Stimulated activated CD4-positive, alpha-beta T cell treated with anti-CD3 and anti-CD28 coated beads, TNF-alpha, amount 100 ng/mL, for 4 hours (primary cell): Measurements from ENCODE around the gene SLC44A1.

Experiments used
- DNase-seq, 3 experiments: peaks; one replicate each; pipeline ENCODE4 v3.0.0-alpha.2; 2020; ENCODE audit warnings: low read depth in 3 of 3

SLC44A1 gene

DNA sequence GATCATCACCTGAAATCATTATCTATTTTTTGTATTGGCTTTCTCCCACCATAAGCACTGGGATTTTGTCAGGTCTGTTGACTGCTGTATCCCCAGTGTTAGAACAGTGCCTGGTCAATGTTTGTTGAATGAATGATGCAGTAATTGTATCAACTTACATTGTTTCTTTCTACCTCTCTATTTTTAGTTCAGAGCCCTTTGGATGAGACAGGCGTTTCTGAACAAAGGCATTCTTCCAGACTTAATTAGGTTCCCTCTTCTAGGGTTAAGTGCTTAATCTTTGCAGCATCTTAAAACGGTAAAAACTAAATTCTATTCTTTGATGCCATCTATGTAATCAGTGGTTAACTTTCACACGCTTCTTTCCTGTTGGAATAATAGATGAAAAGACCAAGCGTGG is 26.3 kb downstream of the SLC44A1 start:
- DNase-seq = no peak

DNA sequence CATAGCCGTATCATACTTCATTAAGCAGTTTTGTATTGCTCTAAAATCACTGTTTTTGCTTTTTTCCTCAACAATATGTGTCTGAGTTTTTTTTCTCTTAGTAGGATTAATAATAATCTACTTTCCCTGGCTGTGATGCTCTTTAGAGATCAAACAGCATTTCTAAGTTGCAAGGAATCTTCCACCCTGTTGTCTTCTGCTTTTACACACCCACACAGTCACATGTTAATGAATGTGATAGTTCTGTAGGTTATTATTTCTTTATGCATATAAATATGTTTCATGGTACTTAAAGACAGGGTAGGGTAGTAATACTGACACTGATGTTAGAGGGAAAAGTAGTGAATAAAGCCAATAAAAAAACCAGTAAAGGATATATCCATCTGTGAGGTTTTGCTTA is 29.3 kb downstream of the SLC44A1 start:
- DNase-seq = no peak

DNA sequence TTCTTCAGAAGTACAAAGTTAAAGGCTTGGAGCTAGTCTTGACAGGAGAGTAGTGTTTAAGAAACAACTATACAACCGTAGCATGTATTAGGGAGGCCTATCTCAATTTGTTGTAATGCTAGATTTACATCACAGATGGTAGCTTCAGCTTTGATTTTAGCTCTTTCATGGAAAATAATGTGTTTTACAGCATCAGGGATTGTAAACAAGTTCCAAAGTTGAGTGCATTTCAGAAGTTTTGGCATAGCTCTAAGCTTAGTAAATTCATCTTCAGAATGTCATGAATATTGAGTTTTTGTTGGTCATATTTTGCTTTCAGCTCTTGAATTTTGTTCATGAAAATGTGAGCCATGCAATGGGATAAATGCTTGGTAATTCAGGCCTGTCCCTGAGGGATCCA is 30.7 kb downstream of the SLC44A1 start:
- no peak for DNase-seq

DNA sequence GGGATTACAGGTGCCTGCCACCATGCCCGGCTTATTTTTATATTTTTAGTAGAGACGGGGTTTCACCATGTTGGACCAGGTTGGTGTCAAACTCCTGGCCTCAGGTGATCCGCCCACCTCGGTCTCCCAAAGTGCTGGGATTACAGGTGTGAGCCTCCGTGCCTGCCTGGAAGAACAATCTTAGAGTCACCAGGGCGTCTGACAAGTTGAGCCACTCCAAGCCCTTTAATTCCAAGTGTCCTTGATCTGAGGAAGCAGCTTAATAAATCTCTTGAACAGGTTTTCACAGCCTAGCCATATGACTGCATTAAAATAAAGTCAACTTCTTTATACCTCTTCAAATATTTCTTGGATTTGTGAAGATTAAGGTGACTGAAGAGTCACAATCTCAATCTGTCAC is 31.5 kb downstream of the SLC44A1 start:
- no peak for DNase-seq

DNA sequence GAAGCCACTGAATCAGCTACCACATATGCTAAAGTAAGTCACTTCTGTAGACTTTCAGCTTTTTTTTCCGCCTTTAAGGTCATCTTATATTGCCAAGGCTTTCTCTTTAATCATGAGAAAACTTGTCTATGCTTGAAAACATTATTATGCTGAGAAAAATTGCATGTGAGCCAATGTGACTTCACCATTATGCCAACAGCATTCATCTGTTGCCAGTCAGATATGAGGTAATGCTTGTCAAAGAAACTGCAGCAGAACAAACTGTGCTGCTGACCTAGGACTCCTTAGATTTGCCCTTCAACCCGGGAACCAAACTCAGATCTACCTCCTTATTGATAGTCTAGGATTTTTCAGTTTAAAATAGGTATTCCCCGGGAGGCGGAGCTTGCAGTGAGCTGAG is 34.3 kb downstream of the SLC44A1 start:
- DNase-seq = no peak

DNA sequence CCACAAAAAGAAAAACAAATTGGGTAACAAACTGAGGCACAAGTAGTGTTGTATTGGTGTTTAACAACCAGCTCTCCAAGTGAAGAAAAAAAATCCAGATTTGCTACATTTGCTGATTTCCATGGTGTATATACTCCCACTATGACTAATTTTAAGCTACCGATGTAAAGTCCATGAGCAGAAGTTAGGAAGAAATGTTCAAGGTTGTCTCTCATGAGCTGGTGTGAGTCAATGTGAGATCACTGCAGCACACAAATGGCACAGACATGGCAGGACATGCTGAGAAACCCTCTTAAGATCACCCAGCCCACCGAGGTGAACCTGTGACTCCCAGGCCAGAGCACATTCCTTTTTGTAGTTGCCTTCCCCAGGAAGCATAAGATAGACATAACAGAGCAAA is 36.2 kb downstream of the SLC44A1 start:
- DNase-seq = no peak

- DNase-seq = no peak
Measured at GRCh38 chr9:105281272-105281671, 36.8 kb downstream of the SLC44A1 start.

DNA sequence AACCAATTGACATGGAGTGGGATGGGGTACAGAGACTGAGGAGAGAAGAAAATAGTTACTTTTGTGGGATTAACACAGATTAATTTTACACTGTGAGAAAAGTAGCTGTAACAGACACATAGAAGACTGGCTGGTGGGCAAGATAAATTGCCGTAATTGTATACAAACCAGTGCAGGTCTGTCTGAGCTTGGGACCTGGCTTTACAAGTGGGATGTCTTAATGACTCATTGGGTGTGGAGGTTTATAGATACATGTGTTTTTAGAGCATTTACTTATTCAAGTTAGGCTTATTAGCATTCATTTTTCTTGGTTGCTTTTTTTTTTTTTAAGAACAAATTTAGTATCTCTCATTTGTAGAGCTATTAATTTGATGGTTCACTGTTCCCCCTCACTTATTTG is 37.5 kb downstream of the SLC44A1 start:
- no peak for DNase-seq

DNA sequence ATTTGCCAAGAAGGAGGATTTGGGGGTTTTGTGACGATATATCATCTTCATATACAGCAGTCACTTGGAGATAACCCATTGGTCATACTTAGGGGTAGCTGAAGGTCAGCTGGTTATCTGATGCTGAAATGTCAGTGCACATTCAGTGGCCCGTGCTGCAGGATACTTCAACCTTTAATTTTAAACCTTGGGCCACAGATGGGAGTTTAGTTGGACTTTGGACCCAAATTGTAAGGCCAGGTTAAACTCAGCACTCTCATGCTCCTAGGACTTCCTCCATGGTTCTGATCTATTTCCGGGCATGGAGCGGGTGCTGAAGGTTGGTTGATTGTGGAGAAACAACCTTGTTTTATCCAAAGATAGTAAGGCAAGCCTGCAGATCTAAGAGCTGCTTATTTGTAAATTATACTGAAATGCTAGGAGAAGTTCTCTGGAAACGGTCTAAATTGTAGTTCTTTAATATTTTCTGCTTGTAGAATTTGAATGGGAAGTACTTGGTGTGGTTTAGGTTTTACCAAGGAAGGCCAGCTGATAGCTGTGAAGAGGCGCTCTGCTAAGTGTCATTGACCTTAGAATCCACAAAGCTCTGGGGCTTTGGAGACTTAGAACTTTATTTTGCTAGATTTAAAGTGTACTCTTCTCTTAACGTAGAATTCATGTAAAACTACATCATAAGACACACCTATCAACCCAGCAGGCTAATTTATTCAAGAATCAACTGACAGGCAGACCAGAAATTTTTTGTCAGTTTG is 38.6 kb downstream of the SLC44A1 start:
- no peak for DNase-seq

GRCh38 chr9:105283795-105284194 is 39.3 kb downstream of the SLC44A1 start:
- no peak for DNase-seq

DNA sequence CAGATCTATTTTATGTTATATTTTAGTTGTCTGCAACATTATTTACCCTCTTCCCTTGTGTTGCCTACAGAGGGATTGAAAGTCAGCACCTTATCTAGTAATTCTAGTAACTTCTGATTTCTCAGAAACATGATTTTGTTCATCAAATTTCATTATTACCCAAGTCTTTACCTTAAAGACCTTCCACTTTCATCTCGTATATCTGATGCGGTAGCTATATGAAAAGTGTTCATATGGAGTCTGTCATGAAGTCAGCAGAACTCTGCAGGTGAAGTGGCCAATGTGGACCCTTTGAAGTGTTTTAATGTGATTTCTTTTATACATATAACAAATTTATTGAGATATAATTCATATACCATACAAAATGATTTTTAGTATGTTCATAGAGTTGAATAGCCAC is 40.0 kb downstream of the SLC44A1 start:
- DNase-seq = no peak

DNA sequence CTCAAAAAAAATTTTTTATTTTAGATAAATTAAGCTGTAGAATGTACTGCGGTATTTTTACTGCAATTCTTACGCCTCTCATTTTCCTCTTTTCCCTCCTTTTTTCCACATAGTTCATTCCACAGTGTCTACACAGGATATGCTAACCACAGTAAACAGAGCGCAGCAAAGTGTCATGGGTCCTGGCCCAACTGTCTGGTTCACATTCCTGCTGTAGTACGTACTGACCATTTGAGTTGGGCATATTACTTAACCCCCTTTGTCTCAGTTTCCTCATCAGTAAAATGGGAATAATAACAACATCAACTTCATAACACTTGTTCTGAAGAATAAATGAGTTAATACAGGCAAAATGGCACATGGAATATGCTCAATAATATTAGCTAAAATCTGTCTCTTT is 41.6 kb downstream of the SLC44A1 start:
- DNase-seq = no peak

- DNase-seq = no peak
Measured at GRCh38 chr9:105289305-105289704, 44.9 kb downstream of the SLC44A1 start.

GRCh38 chr9:105290418-105290817 is 46.0 kb downstream of the SLC44A1 start:
- DNase-seq = no peak

DNA sequence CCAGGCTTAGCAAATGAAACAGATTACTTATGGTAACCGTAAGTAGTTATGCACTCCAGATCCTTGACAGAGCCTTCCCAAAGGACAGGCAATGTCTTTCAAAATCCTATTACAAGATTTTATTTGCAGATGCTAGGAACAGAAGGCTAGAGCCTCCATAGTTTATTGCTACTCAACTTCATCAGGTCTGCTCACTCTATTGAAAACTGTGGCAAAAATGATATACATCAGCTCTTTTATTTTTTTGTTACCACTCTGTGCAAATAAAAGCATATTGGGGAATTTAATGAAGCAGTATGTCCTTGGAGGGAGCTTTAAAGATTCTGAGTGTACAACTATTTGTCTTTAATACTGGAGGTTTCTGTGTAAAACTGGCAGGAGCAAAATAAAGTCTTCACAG is 46.5 kb downstream of the SLC44A1 start:
- no peak for DNase-seq

DNA sequence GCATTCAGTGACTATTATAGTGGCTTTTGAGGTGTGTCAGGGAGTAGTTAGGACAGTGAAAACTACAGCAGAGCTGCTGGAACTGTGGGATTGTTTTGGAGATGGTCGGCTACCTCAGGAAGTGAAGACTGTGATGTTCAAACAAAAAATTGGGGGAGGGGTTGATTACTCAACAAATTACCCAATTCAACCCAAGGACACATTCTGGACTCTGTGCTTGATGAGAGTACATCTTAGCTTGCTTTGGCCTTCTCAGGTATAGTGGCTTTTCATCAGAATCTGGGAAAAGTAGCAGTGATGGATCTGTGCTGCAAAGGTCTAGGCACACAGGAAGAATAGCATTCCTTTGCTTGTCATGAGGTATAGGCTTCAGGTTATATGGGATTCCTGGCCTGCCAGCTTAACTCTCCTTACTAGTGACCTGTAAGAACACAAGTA is 47.0 kb downstream of the SLC44A1 start:
- DNase-seq = no peak

- DNase-seq = no peak
Measured at GRCh38 chr9:105291938-105292337, 47.5 kb downstream of the SLC44A1 start.

GRCh38 chr9:105293408-105293807 is 49.0 kb downstream of the SLC44A1 start:
- DNase-seq = no peak

GRCh38 chr9:105295201-105295550 is 50.7 kb downstream of the SLC44A1 start:
- DNase-seq = no peak

- DNase-seq = no peak
Measured at GRCh38 chr9:105295986-105296385, 51.5 kb downstream of the SLC44A1 start.

GRCh38 chr9:105296445-105296844 is 52.0 kb downstream of the SLC44A1 start:
- no peak for DNase-seq

DNA sequence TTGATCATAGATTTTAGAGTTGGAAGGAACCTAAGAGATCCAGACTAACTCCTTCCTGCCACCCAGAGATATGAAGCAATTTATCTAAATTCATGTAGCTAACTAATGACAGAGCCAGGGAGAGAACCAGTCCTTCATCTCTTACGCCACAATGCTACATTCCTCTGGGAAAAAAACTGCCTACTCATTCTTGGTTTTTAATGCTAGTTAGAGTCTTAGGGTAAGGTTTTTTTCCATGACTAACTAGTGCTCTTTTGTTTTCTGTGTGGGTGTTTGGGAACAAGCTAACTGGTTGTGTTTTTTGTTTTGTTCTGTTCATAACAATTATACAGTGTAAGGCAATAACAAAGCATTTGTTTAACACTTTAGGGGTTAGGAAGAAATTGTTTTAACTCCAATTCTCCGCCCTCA is 52.4 kb downstream of the SLC44A1 start:
- no peak for DNase-seq

GRCh38 chr9:105297442-105298075 is 53.1 kb downstream of the SLC44A1 start:
- DNase-seq = no peak
